HEK293 (cell line): ENCODE measurements around the gene GALNT8.

Experiments
- IKZF3 ChIP-seq: fragments of 450-650 bp; IDR thresholded peaks from 2 replicates; pipeline ENCODE4 v1.5.0; 2018; ENCODE audit warnings: missing biosample characterization, mild to moderate bottlenecking, missing genetic modification characterization, moderate library complexity
- MEIS1 ChIP-seq: sonication (generic); formaldehyde crosslinking; IDR thresholded peaks from 2 replicates; pipeline ENCODE4 v1.8.1; 2022; ENCODE audit warnings: missing genetic modification reagents, mild to moderate bottlenecking, borderline replicate concordance
- PRDM1 ChIP-seq: fragments of 450-650 bp; formaldehyde crosslinking; IDR thresholded peaks from 2 replicates; pipeline ENCODE4; 2016; ENCODE audit warnings: missing biosample characterization, missing genetic modification characterization
- SCRT2 ChIP-seq: fragments of 450-650 bp; formaldehyde crosslinking; IDR thresholded peaks from 2 replicates; pipeline ENCODE4 v1.5.1; 2016; ENCODE audit warnings: missing biosample characterization, missing genetic modification characterization
- SP2 ChIP-seq: fragments of 450-650 bp; formaldehyde crosslinking; IDR thresholded peaks from 2 replicates; pipeline ENCODE4 v1.5.1; 2016; ENCODE audit warnings: missing biosample characterization, missing genetic modification characterization
- SP3 ChIP-seq: fragments of 450-650 bp; formaldehyde crosslinking; IDR thresholded peaks from 2 replicates; pipeline ENCODE4 v1.5.1; 2016; ENCODE audit warnings: missing biosample characterization, missing genetic modification characterization
- TSHZ1 ChIP-seq: fragments of 450-650 bp; formaldehyde crosslinking; IDR thresholded peaks from 2 replicates; pipeline ENCODE4 v1.5.1; 2016; ENCODE audit warnings: missing biosample characterization, missing genetic modification characterization, borderline replicate concordance
- ZBTB17 ChIP-seq: fragments of 450-650 bp; formaldehyde crosslinking; IDR thresholded peaks from 2 replicates; pipeline ENCODE4 v1.5.1; 2016; ENCODE audit warnings: missing biosample characterization, missing genetic modification characterization
- ZBTB48 ChIP-seq: fragments of 450-650 bp; formaldehyde crosslinking; IDR thresholded peaks from 2 replicates; pipeline ENCODE4 v1.5.1; 2016; ENCODE audit warnings: missing biosample characterization, missing genetic modification characterization
- ZNF174 ChIP-seq: fragments of 450-650 bp; formaldehyde crosslinking; IDR thresholded peaks from 2 replicates; pipeline ENCODE4 v1.5.0; 2017; ENCODE audit warnings: missing biosample characterization, mild to moderate bottlenecking, missing genetic modification characterization
- ZNF175 ChIP-seq: fragments of 450-650 bp; formaldehyde crosslinking; IDR thresholded peaks from 2 replicates; pipeline ENCODE4 v1.5.1; 2016; ENCODE audit warnings: missing biosample characterization, missing genetic modification characterization
- ZNF239 ChIP-seq: fragments of 450-650 bp; formaldehyde crosslinking; IDR thresholded peaks from 2 replicates; pipeline ENCODE4 v1.5.1; 2016; ENCODE audit warnings: missing biosample characterization, missing genetic modification characterization
- ZNF266 ChIP-seq: fragments of 450-650 bp; formaldehyde crosslinking; IDR thresholded peaks from 2 replicates; pipeline ENCODE4 v1.5.1; 2016; ENCODE audit warnings: missing biosample characterization, missing genetic modification characterization, low read depth
- ZNF311 ChIP-seq: fragments of 450-650 bp; formaldehyde crosslinking; IDR thresholded peaks from 2 replicates; pipeline ENCODE4 v1.5.1; 2017; ENCODE audit warnings: missing biosample characterization, missing genetic modification characterization, borderline replicate concordance
- ZNF350 ChIP-seq: fragments of 450-650 bp; formaldehyde crosslinking; IDR thresholded peaks from 2 replicates; pipeline ENCODE4 v1.5.0; 2017; ENCODE audit warnings: missing biosample characterization, mild to moderate bottlenecking, missing genetic modification characterization
- ZNF394 ChIP-seq: fragments of 450-650 bp; formaldehyde crosslinking; IDR thresholded peaks from 2 replicates; pipeline ENCODE4 v1.5.1; 2016; ENCODE audit warnings: missing biosample characterization, missing genetic modification characterization, mild to moderate bottlenecking, moderate library complexity, borderline replicate concordance
- ZNF404 ChIP-seq: fragments of 450-650 bp; formaldehyde crosslinking; IDR thresholded peaks from 2 replicates; pipeline ENCODE4 v1.5.1; 2017; ENCODE audit warnings: missing biosample characterization, missing genetic modification characterization
- ZNF530 ChIP-seq: fragments of 450-650 bp; formaldehyde crosslinking; IDR thresholded peaks from 2 replicates; pipeline ENCODE4 v1.5.1; 2016; ENCODE audit warnings: low read depth, missing biosample characterization, missing genetic modification characterization
- ZNF600 ChIP-seq: fragments of 450-650 bp; formaldehyde crosslinking; IDR thresholded peaks from 2 replicates; pipeline ENCODE4 v1.5.1; 2016; ENCODE audit warnings: missing biosample characterization, missing genetic modification characterization
- ZNF654 ChIP-seq: fragments of 450-650 bp; formaldehyde crosslinking; IDR thresholded peaks from 2 replicates; pipeline ENCODE4 v1.5.1; 2016; ENCODE audit warnings: low read depth, missing biosample characterization, missing genetic modification characterization
- ZNF664 ChIP-seq: fragments of 450-650 bp; formaldehyde crosslinking; IDR thresholded peaks from 2 replicates; pipeline ENCODE4 v1.5.1; 2016; ENCODE audit warnings: missing biosample characterization, missing genetic modification characterization
- ZNF692 ChIP-seq: fragments of 450-650 bp; formaldehyde crosslinking; IDR thresholded peaks from 2 replicates; pipeline ENCODE4 v1.5.1; 2016; ENCODE audit warnings: missing biosample characterization, missing genetic modification characterization
- ZNF777 ChIP-seq: fragments of 450-650 bp; formaldehyde crosslinking; IDR thresholded peaks from 2 replicates; pipeline ENCODE4 v1.5.1; 2017; ENCODE audit warnings: missing biosample characterization, missing genetic modification characterization, borderline replicate concordance
- ZNF791 ChIP-seq: fragments of 450-650 bp; formaldehyde crosslinking; IDR thresholded peaks from 2 replicates; pipeline ENCODE4 v1.5.1; 2016; ENCODE audit warnings: missing biosample characterization, missing genetic modification characterization
- ZSCAN16 ChIP-seq: fragments of 450-650 bp; formaldehyde crosslinking; IDR thresholded peaks from 2 replicates; pipeline ENCODE4 v1.5.1; 2016; ENCODE audit warnings: missing biosample characterization, missing genetic modification characterization
- TF ChIP-seq, protein P1 (sequence below): fragments of 450-650 bp; formaldehyde crosslinking; IDR thresholded peaks from 2 replicates; pipeline ENCODE4 v1.5.1; 2017; ENCODE audit warnings: missing biosample characterization, missing genetic modification characterization
- TF ChIP-seq, protein P2 (sequence below): fragments of 450-650 bp; formaldehyde crosslinking; IDR thresholded peaks from 2 replicates; pipeline ENCODE4 v1.5.1; 2016; ENCODE audit warnings: missing biosample characterization, missing genetic modification characterization
- TF ChIP-seq, protein P3 (sequence below): fragments of 450-650 bp; formaldehyde crosslinking; IDR thresholded peaks from 2 replicates; pipeline ENCODE4 v1.5.1; 2016; ENCODE audit warnings: missing biosample characterization, missing genetic modification characterization

GALNT8 gene

GRCh38 chr12:4809449-4810218, 89.4 kb downstream of the GALNT8 start (continued):
- TF ChIP-seq ZNF777 (tag by site-specific recombination) = peak; percentile 50; the same call in 1 of the 2 replicates
- TF ChIP-seq ZNF394 (tag by site-specific recombination) = no peak
- TF ChIP-seq SCRT2 = peak; percentile 79
- TF ChIP-seq IKZF3 (tag by site-specific recombination) = 0 out of 2 replicates have a peak, but pooled peaks have one; percentile 12
- TF ChIP-seq ZNF311 (tag by site-specific recombination) = no peak
- TF ChIP-seq ZNF530 (tag by site-specific recombination) = no peak
- no peak for TF ChIP-seq ZNF266 (tag by site-specific recombination)
- no peak for TF ChIP-seq MEIS1
- TF ChIP-seq ZNF175 (tag by site-specific recombination) = no peak
- TF ChIP-seq ZNF692 (tag by site-specific recombination) = peak; percentile 89
- peak; percentile 49 for TF ChIP-seq SP2 (tag by site-specific recombination)
- TF ChIP-seq ZNF239 (tag by site-specific recombination) = no peak
- TF ChIP-seq ZNF791 (tag by site-specific recombination) = no peak
- TF ChIP-seq ZNF350 = no peak
- no peak for TF ChIP-seq SP3 (tag by site-specific recombination)
- TF ChIP-seq ZBTB17 = no peak
- TF ChIP-seq ZBTB48 (tag by site-specific recombination) = 0 out of 2 replicates have a peak, but pooled peaks have one; percentile 22
- TF ChIP-seq, protein P1, sequence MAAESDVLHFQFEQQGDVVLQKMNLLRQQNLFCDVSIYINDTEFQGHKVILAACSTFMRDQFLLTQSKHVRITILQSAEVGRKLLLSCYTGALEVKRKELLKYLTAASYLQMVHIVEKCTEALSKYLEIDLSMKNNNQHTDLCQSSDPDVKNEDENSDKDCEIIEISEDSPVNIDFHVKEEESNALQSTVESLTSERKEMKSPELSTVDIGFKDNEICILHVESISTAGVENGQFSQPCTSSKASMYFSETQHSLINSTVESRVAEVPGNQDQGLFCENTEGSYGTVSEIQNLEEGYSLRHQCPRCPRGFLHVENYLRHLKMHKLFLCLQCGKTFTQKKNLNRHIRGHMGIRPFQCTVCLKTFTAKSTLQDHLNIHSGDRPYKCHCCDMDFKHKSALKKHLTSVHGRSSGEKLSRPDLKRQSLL (tag by site-specific recombination) = peak; percentile 47; the same call in 1 of the 2 replicates
- no peak for TF ChIP-seq ZNF174 (tag by site-specific recombination)
- no peak for TF ChIP-seq ZNF664 (tag by site-specific recombination)
- TF ChIP-seq ZNF404 (tag by site-specific recombination) = no peak
- TF ChIP-seq, protein P2, sequence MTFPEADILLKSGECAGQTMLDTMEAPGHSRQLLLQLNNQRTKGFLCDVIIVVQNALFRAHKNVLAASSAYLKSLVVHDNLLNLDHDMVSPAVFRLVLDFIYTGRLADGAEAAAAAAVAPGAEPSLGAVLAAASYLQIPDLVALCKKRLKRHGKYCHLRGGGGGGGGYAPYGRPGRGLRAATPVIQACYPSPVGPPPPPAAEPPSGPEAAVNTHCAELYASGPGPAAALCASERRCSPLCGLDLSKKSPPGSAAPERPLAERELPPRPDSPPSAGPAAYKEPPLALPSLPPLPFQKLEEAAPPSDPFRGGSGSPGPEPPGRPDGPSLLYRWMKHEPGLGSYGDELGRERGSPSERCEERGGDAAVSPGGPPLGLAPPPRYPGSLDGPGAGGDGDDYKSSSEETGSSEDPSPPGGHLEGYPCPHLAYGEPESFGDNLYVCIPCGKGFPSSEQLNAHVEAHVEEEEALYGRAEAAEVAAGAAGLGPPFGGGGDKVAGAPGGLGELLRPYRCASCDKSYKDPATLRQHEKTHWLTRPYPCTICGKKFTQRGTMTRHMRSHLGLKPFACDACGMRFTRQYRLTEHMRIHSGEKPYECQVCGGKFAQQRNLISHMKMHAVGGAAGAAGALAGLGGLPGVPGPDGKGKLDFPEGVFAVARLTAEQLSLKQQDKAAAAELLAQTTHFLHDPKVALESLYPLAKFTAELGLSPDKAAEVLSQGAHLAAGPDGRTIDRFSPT (tag by site-specific recombination) = no peak
- no peak for TF ChIP-seq ZSCAN16 (tag by site-specific recombination)
- TF ChIP-seq, protein P3, sequence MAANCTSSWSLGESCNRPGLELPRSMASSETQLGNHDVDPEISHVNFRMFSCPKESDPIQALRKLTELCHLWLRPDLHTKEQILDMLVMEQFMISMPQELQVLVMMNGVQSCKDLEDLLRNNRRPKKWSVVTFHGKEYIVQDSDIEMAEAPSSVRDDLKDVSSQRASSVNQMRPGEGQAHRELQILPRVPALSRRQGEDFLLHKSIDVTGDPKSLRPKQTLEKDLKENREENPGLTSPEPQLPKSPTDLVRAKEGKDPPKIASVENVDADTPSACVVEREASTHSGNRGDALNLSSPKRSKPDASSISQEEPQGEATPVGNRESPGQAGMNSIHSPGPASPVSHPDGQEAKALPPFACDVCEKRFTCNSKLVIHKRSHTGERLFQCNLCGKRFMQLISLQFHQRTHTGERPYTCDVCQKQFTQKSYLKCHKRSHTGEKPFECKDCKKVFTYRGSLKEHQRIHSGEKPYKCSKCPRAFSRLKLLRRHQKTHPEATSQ (tag by site-specific recombination) = no peak
- TF ChIP-seq ZNF600 (tag by site-specific recombination) = no peak
- no peak for TF ChIP-seq ZNF654 (tag by site-specific recombination)
- no peak for TF ChIP-seq PRDM1 (tag by site-specific recombination)
- no peak for TF ChIP-seq TSHZ1
